ENCODE results near the gene RNF224.

Gene RNF224

GRCh38 chr9:137227054-137227852 is at the start of gene RNF224:
TSS of gene RNF224 (plus strand) at chr9:137227502. CDS start at chr9:137228336, 834 bp downstream.
- in situ Hi-C loops (cut with HindIII; ENCODE audit: low pct_unique_long_range_greater_than_20kb, low sequenced_read_pairs): no loop called here
- TF ChIP-seq JUND (IDR thresholded peaks at IDR 0.05; ENCODE audit: low read depth): no peak
- peak; percentile 93 to 94 for DNase-seq (ENCODE audit: low read depth in 1 of 2, low spot score in 1 of 2)

- TF ChIP-seq JUND (IDR thresholded peaks at IDR 0.05; ENCODE audit: low read depth): no peak
- in situ Hi-C loops (cut with HindIII; ENCODE audit: low pct_unique_long_range_greater_than_20kb, low sequenced_read_pairs): no loop called here
- no peak for DNase-seq (ENCODE audit: low read depth in 1 of 2, low spot score in 1 of 2)
These were observed 48.9 kb upstream of the RNF224 start for GRCh38 chr9:137178201-137178938.

- in situ Hi-C loops (cut with HindIII; ENCODE audit: low pct_unique_long_range_greater_than_20kb, low sequenced_read_pairs): no loop called here
- DNase-seq (ENCODE audit: low read depth in 1 of 2, low spot score in 1 of 2): no peak
- no peak for TF ChIP-seq JUND (IDR thresholded peaks at IDR 0.05; ENCODE audit: low read depth)
These were observed 48.2 kb upstream of the RNF224 start for GRCh38 chr9:137178939-137179630.

GRCh38 chr9:137179761-137180160 is 47.5 kb upstream of the RNF224 start:
- no peak for TF ChIP-seq JUND (IDR thresholded peaks at IDR 0.05; ENCODE audit: low read depth)
- in situ Hi-C loops (cut with HindIII; ENCODE audit: low pct_unique_long_range_greater_than_20kb, low sequenced_read_pairs): no loop called here
- no peak for DNase-seq (ENCODE audit: low read depth in 1 of 2, low spot score in 1 of 2)

GRCh38 chr9:137180491-137180890 is 46.8 kb upstream of the RNF224 start:
- DNase-seq (ENCODE audit: low read depth in 1 of 2, low spot score in 1 of 2): no peak
- TF ChIP-seq JUND (IDR thresholded peaks at IDR 0.05; ENCODE audit: low read depth): no peak
- in situ Hi-C loops (cut with HindIII; ENCODE audit: low pct_unique_long_range_greater_than_20kb, low sequenced_read_pairs): no loop called here

- no peak for DNase-seq (ENCODE audit: low read depth in 1 of 2, low spot score in 1 of 2)
- no peak for TF ChIP-seq JUND (IDR thresholded peaks at IDR 0.05; ENCODE audit: low read depth)
- in situ Hi-C loops (cut with HindIII; ENCODE audit: low pct_unique_long_range_greater_than_20kb, low sequenced_read_pairs): no loop called here
These were observed 45.6 kb upstream of the RNF224 start for GRCh38 chr9:137181680-137182079.

GRCh38 chr9:137182836-137183235 is 44.5 kb upstream of the RNF224 start:
- DNase-seq (ENCODE audit: low read depth in 1 of 2, low spot score in 1 of 2): no peak
- in situ Hi-C loops (cut with HindIII; ENCODE audit: low pct_unique_long_range_greater_than_20kb, low sequenced_read_pairs): no loop called here
- TF ChIP-seq JUND (IDR thresholded peaks at IDR 0.05; ENCODE audit: low read depth): no peak

GRCh38 chr9:137183980-137184595 is 43.2 kb upstream of the RNF224 start:
- no peak for TF ChIP-seq JUND (IDR thresholded peaks at IDR 0.05; ENCODE audit: low read depth)
- no peak for DNase-seq (ENCODE audit: low read depth in 1 of 2, low spot score in 1 of 2)
- in situ Hi-C loops (cut with HindIII; ENCODE audit: low pct_unique_long_range_greater_than_20kb, low sequenced_read_pairs): no loop called here

GRCh38 chr9:137184881-137185660 is 42.2 kb upstream of the RNF224 start:
- in situ Hi-C loops (cut with HindIII; ENCODE audit: low pct_unique_long_range_greater_than_20kb, low sequenced_read_pairs): no loop called here
- no peak for TF ChIP-seq JUND (IDR thresholded peaks at IDR 0.05; ENCODE audit: low read depth)
- DNase-seq (ENCODE audit: low read depth in 1 of 2, low spot score in 1 of 2): no peak

- in situ Hi-C loops (cut with HindIII; ENCODE audit: low pct_unique_long_range_greater_than_20kb, low sequenced_read_pairs): no loop called here
- TF ChIP-seq JUND (IDR thresholded peaks at IDR 0.05; ENCODE audit: low read depth): no peak
- DNase-seq (ENCODE audit: low read depth in 1 of 2, low spot score in 1 of 2): no peak
These were observed 41.4 kb upstream of the RNF224 start for GRCh38 chr9:137185921-137186320.

- no peak for DNase-seq (ENCODE audit: low read depth in 1 of 2, low spot score in 1 of 2)
- in situ Hi-C loops (cut with HindIII; ENCODE audit: low pct_unique_long_range_greater_than_20kb, low sequenced_read_pairs): no loop called here
- no peak for TF ChIP-seq JUND (IDR thresholded peaks at IDR 0.05; ENCODE audit: low read depth)
These were observed 40.9 kb upstream of the RNF224 start for GRCh38 chr9:137186385-137186784.

GRCh38 chr9:137187386-137187785 is 39.9 kb upstream of the RNF224 start:
- no peak for TF ChIP-seq JUND (IDR thresholded peaks at IDR 0.05; ENCODE audit: low read depth)
- no peak for DNase-seq (ENCODE audit: low read depth in 1 of 2, low spot score in 1 of 2)
- in situ Hi-C loops (cut with HindIII; ENCODE audit: low pct_unique_long_range_greater_than_20kb, low sequenced_read_pairs): no loop called here
